Uterus (tissue), 4 donors: ENCODE measurements around the gene COX6A2. TPM values are rescaled to one million over a fixed set of nuclear protein-coding genes. Genes with fewer than 3 reads are reported as not detected.

Experiments
- DNase-seq, 2 donors: peaks; one replicate each; pipeline ENCODE4 v3.0.0-alpha.2; 2019 to 2020
- H3K27ac ChIP-seq, 2 donors: fragments of 200-600 bp; sonication (generic); 1 replicate in 1 of 2; 2 replicates in 1 of 2; pipeline ENCODE4 v1.5.1; 2016 to 2018
- H3K27me3 ChIP-seq, 2 donors: fragments of 200-600 bp; sonication (generic); one replicate each; pipeline ENCODE4 v1.5.1; 2018 to 2019; ENCODE audit warnings: control low read depth in 1 of 2
- H3K36me3 ChIP-seq, 2 donors: fragments of 200-600 bp; sonication (generic); one replicate each; pipeline ENCODE4 v1.5.1; 2019; ENCODE audit warnings: control low read depth in 1 of 2
- H3K4me1 ChIP-seq, 2 donors: fragments of 200-600 bp; sonication (generic); one replicate each; pipeline ENCODE4 v1.5.1; 2018 to 2019; ENCODE audit warnings: control low read depth in 1 of 2
- H3K4me3 ChIP-seq, 2 donors: fragments of 200-600 bp; sonication (generic); 1 replicate in 1 of 2; 2 replicates in 1 of 2; pipeline ENCODE4 v1.5.1; 2018 to 2019; ENCODE audit warnings: mild to moderate bottlenecking in 1 of 2
- H3K9me3 ChIP-seq, 2 donors: fragments of 200-600 bp; sonication (generic); one replicate each; pipeline ENCODE4 v1.5.1; 2019; ENCODE audit warnings: control low read depth in 1 of 2
- POLR2A ChIP-seq, 2 donors: fragments of 450-650 bp; IDR thresholded peaks; one replicate each; pipeline ENCODE4 v1.6.1; 2016; ENCODE audit warnings: antibody characterized with exemption in 2 of 2, mild to moderate bottlenecking in 1 of 2, moderate library complexity in 1 of 2
- intact Hi-C: fragments of 100-400 bp; cut with DNase I; formaldehyde crosslinking; loops from one replicate; pipeline ENCODE4 v1.15.1; 2023; ENCODE audit warnings: low total_unique reads
- total RNA-seq, 4 donors: library from RNA; depleted of rRNA in 3 of 4; stranded (reverse); fragments of >200 nt in 3 of 4; gene quantifications; one replicate each; pipeline versions ENCODE4 v1.1.0 to v1.2.4, GENCODE V29; 2014 to 2023
- TF ChIP-seq, protein P1 (sequence below), 4 experiments: fragments of 200-600 bp in 2 of 4; fragments of 450-650 bp in 2 of 4; sonication (generic) in 2 of 4; IDR thresholded peaks; one replicate each; pipeline ENCODE4 v1.5.1; 2016 to 2019; ENCODE audit warnings: antibody characterized with exemption in 4 of 4, mild to moderate bottlenecking in 2 of 4, moderate library complexity in 1 of 4
- donor health status: DM: yes; HTN: yes; CAD: no.

Gene COX6A2
- total RNA-seq, 4 donors from 2014 or later, result not detected

DNA sequence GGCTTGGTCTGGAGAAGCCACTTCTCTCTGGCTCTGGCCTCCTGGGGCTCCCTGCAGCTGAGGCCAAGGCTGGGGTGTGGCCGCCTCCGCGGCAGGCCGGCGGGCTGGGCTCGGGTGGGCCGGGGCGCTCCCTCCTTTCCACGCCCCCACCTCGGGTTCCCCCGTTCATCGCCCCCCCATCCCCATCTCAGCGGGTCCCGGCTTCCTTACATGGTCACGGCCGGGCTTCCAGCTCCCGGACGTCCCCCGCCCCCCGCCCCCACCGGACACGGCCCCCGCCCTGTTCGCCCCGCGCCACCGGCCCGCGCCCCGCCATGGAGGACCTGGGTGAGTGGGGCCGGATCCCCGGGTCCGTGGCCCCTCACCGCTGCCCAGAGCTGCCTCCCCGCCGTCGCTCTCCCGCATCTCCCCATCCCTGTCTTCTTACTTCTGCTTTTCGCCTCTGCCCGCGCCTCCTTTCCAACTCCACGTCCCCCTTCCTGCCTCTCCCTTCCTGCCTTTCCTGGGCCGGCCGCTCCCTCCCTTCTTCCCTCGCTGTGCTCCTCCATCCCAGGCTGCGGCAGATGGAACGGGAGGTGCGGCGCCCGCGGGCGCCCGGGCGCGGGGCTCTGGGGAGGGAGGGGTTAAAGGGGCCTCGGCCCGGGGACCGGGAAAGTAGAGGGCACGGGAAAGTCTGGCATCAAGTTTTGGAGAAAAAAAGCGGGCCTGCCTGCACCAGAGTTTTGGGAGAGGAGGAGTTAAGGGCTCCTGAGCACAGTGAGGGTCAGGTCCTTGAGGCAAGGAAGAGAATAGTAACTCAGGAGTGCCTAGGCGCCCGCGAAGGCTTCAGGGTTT is 43.9 kb upstream of the COX6A2 start, which contains the start of gene TGFB1I1:
Gene TGFB1I1, plus strand, starts transcription at position 278 of the 834 bp plus-strand sequence. Its CDS starts 37 bp downstream, at position 315.
- TF ChIP-seq, protein P1, sequence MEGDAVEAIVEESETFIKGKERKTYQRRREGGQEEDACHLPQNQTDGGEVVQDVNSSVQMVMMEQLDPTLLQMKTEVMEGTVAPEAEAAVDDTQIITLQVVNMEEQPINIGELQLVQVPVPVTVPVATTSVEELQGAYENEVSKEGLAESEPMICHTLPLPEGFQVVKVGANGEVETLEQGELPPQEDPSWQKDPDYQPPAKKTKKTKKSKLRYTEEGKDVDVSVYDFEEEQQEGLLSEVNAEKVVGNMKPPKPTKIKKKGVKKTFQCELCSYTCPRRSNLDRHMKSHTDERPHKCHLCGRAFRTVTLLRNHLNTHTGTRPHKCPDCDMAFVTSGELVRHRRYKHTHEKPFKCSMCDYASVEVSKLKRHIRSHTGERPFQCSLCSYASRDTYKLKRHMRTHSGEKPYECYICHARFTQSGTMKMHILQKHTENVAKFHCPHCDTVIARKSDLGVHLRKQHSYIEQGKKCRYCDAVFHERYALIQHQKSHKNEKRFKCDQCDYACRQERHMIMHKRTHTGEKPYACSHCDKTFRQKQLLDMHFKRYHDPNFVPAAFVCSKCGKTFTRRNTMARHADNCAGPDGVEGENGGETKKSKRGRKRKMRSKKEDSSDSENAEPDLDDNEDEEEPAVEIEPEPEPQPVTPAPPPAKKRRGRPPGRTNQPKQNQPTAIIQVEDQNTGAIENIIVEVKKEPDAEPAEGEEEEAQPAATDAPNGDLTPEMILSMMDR (IDR thresholded peaks at IDR 0.05), result no peak
- TF ChIP-seq POLR2A (IDR thresholded peaks at IDR 0.05), result peak; percentile 30 to 59
- intact Hi-C loops, result no loop called here
- Histone ChIP-seq H3K36me3 (no peaks in the 10 kb centered on the region), H3K27me3 (no peaks in the 10 kb centered on the region), H3K4me1 (peaks cover 7 to 18% of the 10 kb centered on the region in 2 donors), H3K9me3 (no peaks in the 10 kb centered on the region), H3K27ac (peak within 1 kb of the TSS; percentile 99 to 100), H3K4me3 (peak within 1 kb of the TSS; percentile 83 to 93)
- peak; percentile 90 to 92 for DNase-seq

DNA sequence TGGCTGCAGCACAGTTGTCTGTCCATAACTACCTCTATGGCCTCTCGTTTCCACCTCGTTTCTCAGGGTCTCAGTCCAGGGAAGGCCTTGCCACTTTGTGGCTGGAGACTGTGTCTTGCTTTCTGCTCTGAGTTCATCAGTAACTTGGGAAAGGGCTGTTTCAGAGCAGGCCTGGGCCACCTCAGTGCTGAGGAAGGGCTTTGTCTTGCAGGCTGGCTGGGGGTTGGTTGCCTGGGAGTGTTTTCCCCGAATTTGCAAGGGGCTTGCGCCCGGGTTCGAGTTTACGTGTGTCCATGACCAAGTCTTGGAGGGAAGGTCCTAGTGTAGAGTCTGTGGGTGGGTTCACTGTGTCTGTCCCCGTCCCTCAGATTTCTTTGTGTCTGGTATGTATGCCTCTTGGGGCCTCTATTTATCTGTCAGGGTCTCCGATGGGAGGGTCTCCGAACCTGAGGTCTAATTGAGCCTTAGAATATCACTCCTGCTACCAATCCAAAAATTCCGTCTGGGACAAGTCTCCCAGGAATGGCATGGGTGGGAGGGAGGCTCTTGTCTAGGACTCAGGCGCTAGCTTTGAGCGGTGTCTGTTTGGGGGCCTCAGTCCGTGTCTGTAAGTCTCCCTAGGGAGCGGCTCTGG is 43.2 kb upstream of the COX6A2 start:
- no peaks in the 10 kb centered on the region for H3K36me3 ChIP-seq
- H3K4me3 ChIP-seq, result peak overlapping the region; percentile 83 to 93
- intact Hi-C loops, result no loop called here
- H3K9me3 ChIP-seq, result no peaks in the 10 kb centered on the region
- H3K27ac ChIP-seq, result peak overlapping the region; percentile 99 to 100
- TF ChIP-seq POLR2A (IDR thresholded peaks at IDR 0.05), result no peak
- TF ChIP-seq, protein P1 (IDR thresholded peaks at IDR 0.05), result no peak
- H3K4me1 ChIP-seq, result peaks cover 7 to 18% of the 10 kb centered on the region in 2 donors
- DNase-seq, result no peak
- no peaks in the 10 kb centered on the region for H3K27me3 ChIP-seq

DNA sequence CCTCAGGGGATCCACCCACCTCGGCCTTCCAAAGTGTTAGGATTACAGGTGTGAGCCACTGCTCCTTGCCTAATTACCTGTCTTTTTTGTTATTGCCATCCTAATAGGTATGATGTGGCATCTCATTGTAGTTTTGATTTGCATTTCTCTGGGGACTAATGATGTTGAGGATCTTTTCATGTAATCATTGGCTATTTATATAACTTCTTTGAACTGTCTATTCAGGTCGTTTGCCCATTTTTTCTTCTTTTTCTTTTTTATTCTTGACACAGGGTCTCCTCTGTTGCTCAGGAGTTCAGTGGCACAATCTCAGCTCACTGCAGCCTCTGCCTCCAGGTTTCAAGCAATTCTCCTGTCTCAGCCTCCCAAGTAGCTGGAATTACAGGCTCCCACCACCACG is 42.5 kb upstream of the COX6A2 start:
- no peak overlapping the region for H3K4me3 ChIP-seq
- intact Hi-C loops, result no loop called here
- DNase-seq, result no peak
- TF ChIP-seq POLR2A (IDR thresholded peaks at IDR 0.05), result no peak
- TF ChIP-seq, protein P1 (IDR thresholded peaks at IDR 0.05), result no peak
- H3K27me3 ChIP-seq, result no peaks in the 10 kb centered on the region
- no peaks in the 10 kb centered on the region for H3K36me3 ChIP-seq
- peak overlapping the region; percentile 99 to 100 for H3K27ac ChIP-seq
- H3K9me3 ChIP-seq, result no peaks in the 10 kb centered on the region
- peaks cover 7 to 18% of the 10 kb centered on the region in 2 donors for H3K4me1 ChIP-seq

DNA sequence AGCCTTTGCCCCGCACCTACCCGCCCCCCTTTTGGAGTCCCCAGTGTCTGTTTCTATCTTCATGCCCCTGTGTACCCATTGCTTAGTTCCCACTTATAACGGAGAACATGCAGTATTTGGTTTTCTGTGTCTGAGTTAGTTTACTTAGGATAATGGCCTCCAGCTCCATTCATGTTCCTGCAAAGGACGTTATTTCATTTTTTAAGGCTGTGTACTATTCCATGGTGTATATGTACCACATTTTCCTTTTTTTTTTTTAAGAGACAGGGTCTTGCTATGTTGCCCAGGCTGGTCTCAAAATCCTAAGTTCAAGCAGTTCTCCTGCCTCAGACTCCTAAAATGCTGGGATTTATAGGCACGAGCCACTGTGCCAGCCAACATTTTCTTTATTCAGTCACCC is 39.7 kb upstream of the COX6A2 start:
- H3K27me3 ChIP-seq, result no peaks in the 10 kb centered on the region
- intact Hi-C loops, result no loop called here
- H3K4me1 ChIP-seq, result peaks cover 6 to 7% of the 10 kb centered on the region in 2 donors
- no peaks in the 10 kb centered on the region for H3K9me3 ChIP-seq
- no peak overlapping the region for H3K4me3 ChIP-seq
- H3K36me3 ChIP-seq, result no peaks in the 10 kb centered on the region
- no peak overlapping the region for H3K27ac ChIP-seq
- no peak for TF ChIP-seq POLR2A (IDR thresholded peaks at IDR 0.05)
- TF ChIP-seq, protein P1 (IDR thresholded peaks at IDR 0.05), result no peak
- no peak for DNase-seq
